ENCODE data around the gene TCP11X2.
"Not testable (repeated sequence)": the region's sequence is repeated elsewhere in the genome, so short reads cannot be mapped to it uniquely, and the experiment has no call there.

TCP11X2 gene

GRCh38 chrX:102471762-102472220 lies at the start of gene TCP11X2:
Gene TCP11X2, minus strand, starts transcription at chrX:102471812.
- DNase-seq (ENCODE audit: low read depth); H3K9ac ChIP-seq (ENCODE audit: low read length); H3K9me3 ChIP-seq (ENCODE audit: control insufficient read depth, low read length); H3K36me3 ChIP-seq (ENCODE audit: control insufficient read depth, insufficient read depth, low read length, severe bottlenecking); H3K4me1 ChIP-seq (ENCODE audit: control insufficient read depth, insufficient read depth, low read length); H3K27me3 ChIP-seq (replicated peaks; ENCODE audit: control insufficient read depth, insufficient read depth, low read length); H3K4me3 ChIP-seq (ENCODE audit: low read length): not testable (repeated sequence)

DNA sequence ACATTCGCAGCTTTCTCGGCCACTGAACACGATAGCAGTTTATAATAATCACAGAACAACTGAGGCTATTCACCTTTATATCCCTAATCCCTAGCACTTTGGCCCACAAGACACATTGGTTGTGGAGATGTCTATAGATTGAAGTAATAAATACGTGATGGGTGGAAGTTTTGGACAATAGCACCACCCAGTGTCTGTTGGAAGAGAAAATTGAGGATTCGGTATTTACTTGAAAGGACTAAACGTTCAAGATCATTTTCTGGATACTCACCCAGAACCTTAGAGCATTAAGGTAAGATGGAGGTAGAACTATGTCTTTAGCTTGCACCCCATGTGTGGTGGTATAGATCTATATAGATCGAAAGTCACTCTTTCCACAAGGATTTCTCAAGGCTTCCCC lies 45.7 kb upstream of the TCP11X2 start:
- peak; percentile 28 for DNase-seq (ENCODE audit: low read depth)
- Histone ChIP-seq H3K27me3 (replicated peaks; ENCODE audit: control insufficient read depth, insufficient read depth, low read length) (peaks cover 38% of the 10 kb centered on the region), H3K4me3 (ENCODE audit: low read length) (no peak overlapping the region), H3K36me3 (ENCODE audit: control insufficient read depth, insufficient read depth, low read length, severe bottlenecking) (no peaks in the 10 kb centered on the region), H3K9me3 (ENCODE audit: control insufficient read depth, low read length) (peaks cover 20% of the 10 kb centered on the region), H3K4me1 (ENCODE audit: control insufficient read depth, insufficient read depth, low read length) (no peaks in the 10 kb centered on the region), H3K9ac (ENCODE audit: low read length) (no peak overlapping the region)

DNA sequence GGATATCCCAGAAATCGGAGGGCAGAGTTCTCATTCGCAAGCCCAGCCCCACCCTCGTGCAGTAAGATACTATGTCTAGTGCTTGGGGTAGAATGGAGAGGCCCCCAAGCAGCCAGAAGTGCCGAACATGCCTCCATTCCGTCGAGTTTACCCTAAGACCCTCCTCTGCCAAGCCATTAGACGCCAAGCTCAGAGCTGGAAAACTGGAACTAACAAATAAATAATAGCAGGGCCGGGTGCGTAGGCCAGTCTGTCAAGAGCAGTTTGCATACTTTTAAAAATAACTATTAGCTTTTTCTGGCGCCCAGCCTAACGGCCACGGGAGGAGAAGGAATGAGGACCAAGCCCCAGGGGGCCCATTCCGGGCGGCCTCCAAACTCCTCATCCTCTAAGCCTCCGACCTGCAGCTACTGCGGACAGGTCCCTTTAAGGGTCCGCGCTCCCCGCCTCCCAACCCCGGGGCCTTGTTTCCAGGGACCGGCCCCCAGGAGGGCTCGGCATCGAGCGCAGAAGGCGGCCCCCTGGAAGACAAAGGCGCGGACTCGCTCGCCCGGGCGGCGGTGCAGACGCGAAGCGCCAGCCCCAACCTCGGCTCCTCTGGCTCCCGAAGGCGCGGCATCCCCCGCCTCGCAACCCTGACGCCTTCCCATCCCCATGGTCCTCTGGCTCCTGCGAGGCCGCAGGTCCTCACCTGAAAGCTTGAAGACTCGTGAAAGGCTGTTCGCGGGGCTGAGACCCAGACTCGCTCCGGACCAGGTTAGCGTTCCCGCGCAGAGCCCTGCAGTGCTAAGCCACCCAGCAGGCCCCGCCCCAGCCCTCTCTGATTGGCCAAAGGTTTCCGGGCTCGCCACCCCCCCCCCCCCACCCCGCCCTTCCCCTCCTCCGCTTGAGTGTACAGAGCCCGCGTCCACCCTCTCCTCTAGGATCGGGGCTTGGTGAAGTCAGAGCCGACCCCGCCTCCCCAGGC lies 44.6 kb upstream of the TCP11X2 start, which contains the start of gene TMSB15A:
Gene TMSB15A, minus strand, starts transcription at position 765 of the 967 bp plus-strand sequence.
- Histone ChIP-seq H3K4me3 (ENCODE audit: low read length) (peak within 1 kb of the TSS; percentile 74), H3K27me3 (replicated peaks; ENCODE audit: control insufficient read depth, insufficient read depth, low read length) (peaks cover 40% of the 10 kb centered on the region), H3K36me3 (ENCODE audit: control insufficient read depth, insufficient read depth, low read length, severe bottlenecking) (no peaks in the 10 kb centered on the region), H3K9ac (ENCODE audit: low read length) (no peak within 1 kb of the TSS), H3K9me3 (ENCODE audit: control insufficient read depth, low read length) (peaks cover 18% of the 10 kb centered on the region), H3K4me1 (ENCODE audit: control insufficient read depth, insufficient read depth, low read length) (no peaks in the 10 kb centered on the region)
- peak; percentile 71 for DNase-seq (ENCODE audit: low read depth)

GRCh38 chrX:102514536-102514935 lies 42.9 kb upstream of the TCP11X2 start:
- H3K4me1 ChIP-seq (ENCODE audit: control insufficient read depth, insufficient read depth, low read length): no peaks in the 10 kb centered on the region
- H3K9ac ChIP-seq (ENCODE audit: low read length): no peak overlapping the region
- no peak overlapping the region for H3K4me3 ChIP-seq (ENCODE audit: low read length)
- no peak for DNase-seq (ENCODE audit: low read depth)
- H3K9me3 ChIP-seq (ENCODE audit: control insufficient read depth, low read length): peaks cover 30% of the 10 kb centered on the region
- no peaks in the 10 kb centered on the region for H3K36me3 ChIP-seq (ENCODE audit: control insufficient read depth, insufficient read depth, low read length, severe bottlenecking)
- peaks cover 37% of the 10 kb centered on the region for H3K27me3 ChIP-seq (replicated peaks; ENCODE audit: control insufficient read depth, insufficient read depth, low read length)

- Histone ChIP-seq H3K27me3 (replicated peaks; ENCODE audit: control insufficient read depth, insufficient read depth, low read length) (peaks cover 42% of the 10 kb centered on the region), H3K36me3 (ENCODE audit: control insufficient read depth, insufficient read depth, low read length, severe bottlenecking) (no peaks in the 10 kb centered on the region), H3K4me3 (ENCODE audit: low read length) (no peak overlapping the region), H3K4me1 (ENCODE audit: control insufficient read depth, insufficient read depth, low read length) (no peaks in the 10 kb centered on the region), H3K9ac (ENCODE audit: low read length) (no peak overlapping the region), H3K9me3 (ENCODE audit: control insufficient read depth, low read length) (peaks cover 33% of the 10 kb centered on the region)
- no peak for DNase-seq (ENCODE audit: low read depth)
Measured at GRCh38 chrX:102498732-102499131, 27.1 kb upstream of the TCP11X2 start.

DNA sequence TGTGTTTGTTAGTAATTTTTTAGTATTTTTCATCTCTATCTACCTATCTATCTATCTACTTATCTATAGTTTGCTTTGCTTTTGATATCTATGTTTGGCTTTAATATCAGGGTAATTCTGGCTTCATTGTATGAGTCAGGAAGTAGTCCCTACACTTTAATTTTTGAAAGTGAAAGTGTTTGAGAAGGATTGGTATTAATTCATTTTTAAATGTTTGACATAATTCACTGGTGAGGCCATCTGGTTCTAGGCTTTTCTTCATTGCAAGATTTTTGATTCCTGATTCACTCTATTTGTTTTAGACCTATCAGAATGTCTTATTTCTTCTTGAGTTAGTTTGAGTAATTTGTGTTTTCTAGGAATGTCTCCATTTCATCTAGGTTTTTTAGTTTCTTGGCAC lies 20.2 kb upstream of the TCP11X2 start:
- DNase-seq (ENCODE audit: low read depth): peak; percentile 16
- Histone ChIP-seq H3K27me3 (replicated peaks; ENCODE audit: control insufficient read depth, insufficient read depth, low read length) (peaks cover 30% of the 10 kb centered on the region), H3K4me1 (ENCODE audit: control insufficient read depth, insufficient read depth, low read length) (no peaks in the 10 kb centered on the region), H3K9me3 (ENCODE audit: control insufficient read depth, low read length) (peaks cover 4% of the 10 kb centered on the region), H3K9ac (ENCODE audit: low read length) (no peak overlapping the region), H3K4me3 (ENCODE audit: low read length) (no peak overlapping the region), H3K36me3 (ENCODE audit: control insufficient read depth, insufficient read depth, low read length, severe bottlenecking) (no peaks in the 10 kb centered on the region)

DNA sequence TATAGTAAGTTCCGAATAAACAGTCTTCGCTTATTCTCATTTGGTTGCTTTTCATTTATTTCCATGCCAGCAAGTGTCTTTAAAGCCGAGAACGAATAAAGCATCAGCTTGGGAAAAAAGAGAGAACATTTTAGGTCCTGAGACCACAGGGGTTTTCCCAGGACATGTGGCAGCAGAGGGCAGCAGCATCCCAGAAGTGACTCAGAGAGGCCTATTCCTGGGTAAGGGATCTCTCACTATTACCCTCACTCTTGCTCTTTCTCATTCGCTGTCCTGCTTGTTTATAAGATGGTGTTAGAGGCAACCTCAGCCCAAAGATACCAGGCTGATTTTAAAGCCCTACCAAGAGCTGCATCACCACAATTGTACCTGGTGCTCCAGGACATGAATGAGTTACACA lies 7.2 kb upstream of the TCP11X2 start:
- H3K4me3 ChIP-seq (ENCODE audit: low read length); H3K27me3 ChIP-seq (replicated peaks; ENCODE audit: control insufficient read depth, insufficient read depth, low read length); DNase-seq (ENCODE audit: low read depth); H3K9me3 ChIP-seq (ENCODE audit: control insufficient read depth, low read length); H3K4me1 ChIP-seq (ENCODE audit: control insufficient read depth, insufficient read depth, low read length); H3K36me3 ChIP-seq (ENCODE audit: control insufficient read depth, insufficient read depth, low read length, severe bottlenecking); H3K9ac ChIP-seq (ENCODE audit: low read length): not testable (repeated sequence)

GRCh38 chrX:102470215-102470614 lies 1.4 kb downstream of the TCP11X2 start:
- DNase-seq (ENCODE audit: low read depth); H3K36me3 ChIP-seq (ENCODE audit: control insufficient read depth, insufficient read depth, low read length, severe bottlenecking); H3K27me3 ChIP-seq (replicated peaks; ENCODE audit: control insufficient read depth, insufficient read depth, low read length); H3K9ac ChIP-seq (ENCODE audit: low read length); H3K4me3 ChIP-seq (ENCODE audit: low read length); H3K9me3 ChIP-seq (ENCODE audit: control insufficient read depth, low read length); H3K4me1 ChIP-seq (ENCODE audit: control insufficient read depth, insufficient read depth, low read length): not testable (repeated sequence)

- H3K4me1 ChIP-seq (ENCODE audit: control insufficient read depth, insufficient read depth, low read length); H3K36me3 ChIP-seq (ENCODE audit: control insufficient read depth, insufficient read depth, low read length, severe bottlenecking); DNase-seq (ENCODE audit: low read depth); H3K4me3 ChIP-seq (ENCODE audit: low read length); H3K9me3 ChIP-seq (ENCODE audit: control insufficient read depth, low read length); H3K27me3 ChIP-seq (replicated peaks; ENCODE audit: control insufficient read depth, insufficient read depth, low read length); H3K9ac ChIP-seq (ENCODE audit: low read length): not testable (repeated sequence)
Measured at GRCh38 chrX:102458615-102459014, 13.0 kb downstream of the TCP11X2 start.

DNA sequence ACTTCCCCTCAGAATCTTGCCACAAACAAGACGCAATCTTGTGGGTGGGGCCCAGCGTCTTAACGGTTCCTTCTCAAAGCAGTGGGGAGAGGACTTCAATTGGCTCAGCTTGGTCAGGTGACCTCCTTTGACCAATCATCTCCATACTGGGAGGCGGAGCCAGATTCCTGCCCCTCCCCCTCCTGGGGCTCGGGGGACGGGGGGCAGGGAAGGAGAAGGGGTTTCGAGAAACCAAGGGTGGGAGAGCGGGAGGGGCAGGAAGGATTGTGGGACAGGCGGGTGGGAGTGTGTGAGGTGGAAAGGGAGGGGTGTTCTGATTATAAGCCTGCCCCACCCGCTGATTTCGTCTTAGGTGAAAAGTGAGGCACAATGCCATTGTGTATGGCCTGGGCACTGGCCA lies 31.7 kb downstream of the TCP11X2 start, which contains the start of gene NXF2B:
Gene NXF2B, minus strand, starts transcription at position 101 of the 400 bp plus-strand sequence. CDS start 59,972 bp downstream, outside the sequence.
- H3K9me3 ChIP-seq (ENCODE audit: control insufficient read depth, low read length); H3K36me3 ChIP-seq (ENCODE audit: control insufficient read depth, insufficient read depth, low read length, severe bottlenecking); H3K9ac ChIP-seq (ENCODE audit: low read length); H3K4me3 ChIP-seq (ENCODE audit: low read length); DNase-seq (ENCODE audit: low read depth); H3K27me3 ChIP-seq (replicated peaks; ENCODE audit: control insufficient read depth, insufficient read depth, low read length); H3K4me1 ChIP-seq (ENCODE audit: control insufficient read depth, insufficient read depth, low read length): not testable (repeated sequence)

- H3K4me3 ChIP-seq (ENCODE audit: low read length); H3K9me3 ChIP-seq (ENCODE audit: control insufficient read depth, low read length); H3K36me3 ChIP-seq (ENCODE audit: control insufficient read depth, insufficient read depth, low read length, severe bottlenecking); H3K4me1 ChIP-seq (ENCODE audit: control insufficient read depth, insufficient read depth, low read length); H3K27me3 ChIP-seq (replicated peaks; ENCODE audit: control insufficient read depth, insufficient read depth, low read length); DNase-seq (ENCODE audit: low read depth); H3K9ac ChIP-seq (ENCODE audit: low read length): not testable (repeated sequence)
Measured at GRCh38 chrX:102414493-102414892, 57.1 kb downstream of the TCP11X2 start.

Measured in adipocyte (in vitro differentiated cells).